ENCODE results near the gene AGRP.

DNA sequence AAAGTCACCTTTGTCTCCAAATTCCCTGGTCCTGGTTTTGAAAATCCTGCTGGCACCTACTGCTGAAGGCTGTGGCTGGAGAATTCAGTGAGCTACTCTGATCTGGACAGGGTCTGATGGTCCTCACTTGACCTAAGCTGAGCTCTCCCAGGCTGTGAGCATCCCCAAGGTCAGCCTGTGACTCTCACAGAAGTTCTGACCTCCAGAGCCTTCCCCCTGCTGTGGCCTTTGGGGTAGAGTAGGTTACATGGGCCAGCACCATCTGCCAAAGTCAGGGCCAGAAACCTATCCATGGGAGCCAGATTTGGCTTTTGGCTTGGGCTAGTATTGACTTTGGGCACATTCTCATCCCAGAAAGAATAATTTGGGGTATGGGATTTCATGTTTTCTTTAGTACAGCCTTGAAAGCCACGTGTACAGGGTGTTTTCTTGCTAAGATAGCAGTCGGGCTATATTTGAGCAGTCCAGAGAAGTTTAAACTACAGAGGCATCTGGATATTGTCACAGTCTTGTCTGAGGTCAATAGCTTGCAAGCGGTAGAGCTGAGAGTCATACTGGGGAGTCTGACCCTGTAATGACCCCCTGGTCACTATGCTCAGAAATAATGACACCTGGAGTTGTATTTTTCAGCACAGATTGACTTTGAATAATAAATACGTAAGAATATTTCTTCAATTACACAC lies 6.2 kb upstream of the AGRP start:
- TF ChIP-seq TAF1 (conservative IDR thresholded peaks at IDR 0.05) = no peak
- TF ChIP-seq, protein P1, sequence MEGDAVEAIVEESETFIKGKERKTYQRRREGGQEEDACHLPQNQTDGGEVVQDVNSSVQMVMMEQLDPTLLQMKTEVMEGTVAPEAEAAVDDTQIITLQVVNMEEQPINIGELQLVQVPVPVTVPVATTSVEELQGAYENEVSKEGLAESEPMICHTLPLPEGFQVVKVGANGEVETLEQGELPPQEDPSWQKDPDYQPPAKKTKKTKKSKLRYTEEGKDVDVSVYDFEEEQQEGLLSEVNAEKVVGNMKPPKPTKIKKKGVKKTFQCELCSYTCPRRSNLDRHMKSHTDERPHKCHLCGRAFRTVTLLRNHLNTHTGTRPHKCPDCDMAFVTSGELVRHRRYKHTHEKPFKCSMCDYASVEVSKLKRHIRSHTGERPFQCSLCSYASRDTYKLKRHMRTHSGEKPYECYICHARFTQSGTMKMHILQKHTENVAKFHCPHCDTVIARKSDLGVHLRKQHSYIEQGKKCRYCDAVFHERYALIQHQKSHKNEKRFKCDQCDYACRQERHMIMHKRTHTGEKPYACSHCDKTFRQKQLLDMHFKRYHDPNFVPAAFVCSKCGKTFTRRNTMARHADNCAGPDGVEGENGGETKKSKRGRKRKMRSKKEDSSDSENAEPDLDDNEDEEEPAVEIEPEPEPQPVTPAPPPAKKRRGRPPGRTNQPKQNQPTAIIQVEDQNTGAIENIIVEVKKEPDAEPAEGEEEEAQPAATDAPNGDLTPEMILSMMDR (IDR thresholded peaks at IDR 0.05; ENCODE audit: low read depth, low read length, missing input control) = no peak
- TF ChIP-seq HNF4A (conservative IDR thresholded peaks at IDR 0.05) = no peak
- no peak for TF ChIP-seq YY1 (IDR thresholded peaks at IDR 0.05)
- TF ChIP-seq, protein P2, sequence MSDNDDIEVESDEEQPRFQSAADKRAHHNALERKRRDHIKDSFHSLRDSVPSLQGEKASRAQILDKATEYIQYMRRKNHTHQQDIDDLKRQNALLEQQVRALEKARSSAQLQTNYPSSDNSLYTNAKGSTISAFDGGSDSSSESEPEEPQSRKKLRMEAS (IDR thresholded peaks at IDR 0.05) = no peak
- no peak for TF ChIP-seq JUND (IDR thresholded peaks at IDR 0.05)
- peak; percentile 66 to 72 for TF ChIP-seq RXRA (IDR thresholded peaks at IDR 0.05)
- no peak for TF ChIP-seq FOXA1 (IDR thresholded peaks at IDR 0.05)
- no peak for TF ChIP-seq HNF4G (IDR thresholded peaks at IDR 0.05)
- no peak for TF ChIP-seq RAD21 (IDR thresholded peaks at IDR 0.05)
- TF ChIP-seq, protein P3, sequence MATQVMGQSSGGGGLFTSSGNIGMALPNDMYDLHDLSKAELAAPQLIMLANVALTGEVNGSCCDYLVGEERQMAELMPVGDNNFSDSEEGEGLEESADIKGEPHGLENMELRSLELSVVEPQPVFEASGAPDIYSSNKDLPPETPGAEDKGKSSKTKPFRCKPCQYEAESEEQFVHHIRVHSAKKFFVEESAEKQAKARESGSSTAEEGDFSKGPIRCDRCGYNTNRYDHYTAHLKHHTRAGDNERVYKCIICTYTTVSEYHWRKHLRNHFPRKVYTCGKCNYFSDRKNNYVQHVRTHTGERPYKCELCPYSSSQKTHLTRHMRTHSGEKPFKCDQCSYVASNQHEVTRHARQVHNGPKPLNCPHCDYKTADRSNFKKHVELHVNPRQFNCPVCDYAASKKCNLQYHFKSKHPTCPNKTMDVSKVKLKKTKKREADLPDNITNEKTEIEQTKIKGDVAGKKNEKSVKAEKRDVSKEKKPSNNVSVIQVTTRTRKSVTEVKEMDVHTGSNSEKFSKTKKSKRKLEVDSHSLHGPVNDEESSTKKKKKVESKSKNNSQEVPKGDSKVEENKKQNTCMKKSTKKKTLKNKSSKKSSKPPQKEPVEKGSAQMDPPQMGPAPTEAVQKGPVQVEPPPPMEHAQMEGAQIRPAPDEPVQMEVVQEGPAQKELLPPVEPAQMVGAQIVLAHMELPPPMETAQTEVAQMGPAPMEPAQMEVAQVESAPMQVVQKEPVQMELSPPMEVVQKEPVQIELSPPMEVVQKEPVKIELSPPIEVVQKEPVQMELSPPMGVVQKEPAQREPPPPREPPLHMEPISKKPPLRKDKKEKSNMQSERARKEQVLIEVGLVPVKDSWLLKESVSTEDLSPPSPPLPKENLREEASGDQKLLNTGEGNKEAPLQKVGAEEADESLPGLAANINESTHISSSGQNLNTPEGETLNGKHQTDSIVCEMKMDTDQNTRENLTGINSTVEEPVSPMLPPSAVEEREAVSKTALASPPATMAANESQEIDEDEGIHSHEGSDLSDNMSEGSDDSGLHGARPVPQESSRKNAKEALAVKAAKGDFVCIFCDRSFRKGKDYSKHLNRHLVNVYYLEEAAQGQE (IDR thresholded peaks at IDR 0.05) = no peak
- TF ChIP-seq, protein P4, sequence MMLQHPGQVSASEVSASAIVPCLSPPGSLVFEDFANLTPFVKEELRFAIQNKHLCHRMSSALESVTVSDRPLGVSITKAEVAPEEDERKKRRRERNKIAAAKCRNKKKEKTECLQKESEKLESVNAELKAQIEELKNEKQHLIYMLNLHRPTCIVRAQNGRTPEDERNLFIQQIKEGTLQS (IDR thresholded peaks at IDR 0.05) = no peak
